ENCODE measurements around the gene CAMTA1.
"Not testable (repeated sequence)": the region's sequence is repeated elsewhere in the genome, so short reads cannot be mapped to it uniquely, and the experiment has no call there.

CAMTA1 gene

DNA sequence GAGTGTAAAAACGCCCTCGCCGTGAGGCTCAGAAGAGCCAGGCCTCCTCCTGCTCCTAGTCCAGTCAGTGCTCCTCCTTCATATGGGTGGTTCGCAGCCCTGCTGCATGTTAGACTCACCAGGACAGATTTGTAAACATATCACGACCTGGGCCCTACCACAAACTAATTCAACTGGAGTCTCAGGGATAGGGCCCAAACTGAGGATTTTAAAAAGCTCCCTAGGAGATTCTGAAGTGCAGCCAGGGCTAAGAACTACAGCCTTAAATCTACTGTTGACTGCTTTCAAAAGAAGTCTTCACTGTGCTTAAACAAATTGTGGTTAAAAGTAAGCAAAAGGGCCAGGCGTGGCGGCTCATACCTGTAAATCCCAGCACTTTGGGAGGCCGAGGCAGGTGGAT lies 57.0 kb downstream of the CAMTA1 start:
- no peak overlapping the region for H3K27ac ChIP-seq
- no peak for DNase-seq (ENCODE audit: low read depth, low spot score)

DNA sequence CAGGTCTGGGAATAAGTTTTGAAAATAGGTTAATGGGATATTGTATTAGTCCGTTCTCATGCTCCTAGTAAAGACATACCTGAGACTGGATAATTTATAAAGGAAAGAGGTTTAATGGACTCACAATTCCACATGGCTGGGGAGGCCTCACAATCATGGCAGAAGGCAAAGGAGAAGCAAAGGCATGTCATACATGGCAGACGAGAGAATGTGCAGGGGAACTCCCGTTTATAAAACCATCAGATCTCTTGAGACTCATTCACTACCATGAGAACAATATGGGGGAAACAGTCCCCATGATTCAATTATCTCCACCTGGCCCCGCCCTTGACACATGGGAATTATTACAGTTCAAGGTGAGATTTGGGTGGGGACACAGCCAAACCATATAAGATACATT lies 60.5 kb downstream of the CAMTA1 start:
- not testable (repeated sequence) for DNase-seq (ENCODE audit: low read depth, low spot score); H3K27ac ChIP-seq

GRCh38 chr1:6848816-6849215 lies 63.6 kb downstream of the CAMTA1 start:
- H3K27ac ChIP-seq, result no peak overlapping the region
- no peak for DNase-seq (ENCODE audit: low read depth, low spot score)

- DNase-seq (ENCODE audit: low read depth, low spot score), result no peak
- no peak overlapping the region for H3K27ac ChIP-seq
These were observed 65.3 kb downstream of the CAMTA1 start for GRCh38 chr1:6850537-6850936.

GRCh38 chr1:6852136-6852890 lies 67.1 kb downstream of the CAMTA1 start:
- DNase-seq (ENCODE audit: low read depth, low spot score), result no peak
- H3K27ac ChIP-seq, result no peak overlapping the region

DNA sequence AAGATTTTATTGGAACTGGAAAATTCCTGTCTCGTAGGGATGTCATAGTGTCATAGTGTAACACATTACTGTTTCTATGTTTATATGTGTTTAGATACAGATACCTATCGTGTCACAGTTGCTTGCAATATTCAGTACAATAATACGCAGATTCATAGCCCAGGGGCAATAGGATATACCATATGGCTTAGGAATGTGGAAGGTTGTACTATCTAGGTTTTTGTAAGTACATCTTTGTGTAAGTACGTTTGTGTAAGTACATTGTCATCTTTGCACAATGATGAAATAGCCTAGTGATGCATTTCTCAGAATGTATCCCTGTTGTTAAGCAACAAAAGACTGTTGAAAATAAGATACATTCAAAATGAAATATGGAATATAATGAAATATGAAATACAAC lies 68.9 kb downstream of the CAMTA1 start:
- no peak overlapping the region for H3K27ac ChIP-seq
- no peak for DNase-seq (ENCODE audit: low read depth, low spot score)

- DNase-seq (ENCODE audit: low read depth, low spot score), result no peak
- H3K27ac ChIP-seq, result no peak overlapping the region
These were observed 72.6 kb downstream of the CAMTA1 start for GRCh38 chr1:6857831-6858230.

- no peak for DNase-seq (ENCODE audit: low read depth, low spot score)
- H3K27ac ChIP-seq, result no peak overlapping the region
These were observed 73.3 kb downstream of the CAMTA1 start for GRCh38 chr1:6858596-6858995.

DNA sequence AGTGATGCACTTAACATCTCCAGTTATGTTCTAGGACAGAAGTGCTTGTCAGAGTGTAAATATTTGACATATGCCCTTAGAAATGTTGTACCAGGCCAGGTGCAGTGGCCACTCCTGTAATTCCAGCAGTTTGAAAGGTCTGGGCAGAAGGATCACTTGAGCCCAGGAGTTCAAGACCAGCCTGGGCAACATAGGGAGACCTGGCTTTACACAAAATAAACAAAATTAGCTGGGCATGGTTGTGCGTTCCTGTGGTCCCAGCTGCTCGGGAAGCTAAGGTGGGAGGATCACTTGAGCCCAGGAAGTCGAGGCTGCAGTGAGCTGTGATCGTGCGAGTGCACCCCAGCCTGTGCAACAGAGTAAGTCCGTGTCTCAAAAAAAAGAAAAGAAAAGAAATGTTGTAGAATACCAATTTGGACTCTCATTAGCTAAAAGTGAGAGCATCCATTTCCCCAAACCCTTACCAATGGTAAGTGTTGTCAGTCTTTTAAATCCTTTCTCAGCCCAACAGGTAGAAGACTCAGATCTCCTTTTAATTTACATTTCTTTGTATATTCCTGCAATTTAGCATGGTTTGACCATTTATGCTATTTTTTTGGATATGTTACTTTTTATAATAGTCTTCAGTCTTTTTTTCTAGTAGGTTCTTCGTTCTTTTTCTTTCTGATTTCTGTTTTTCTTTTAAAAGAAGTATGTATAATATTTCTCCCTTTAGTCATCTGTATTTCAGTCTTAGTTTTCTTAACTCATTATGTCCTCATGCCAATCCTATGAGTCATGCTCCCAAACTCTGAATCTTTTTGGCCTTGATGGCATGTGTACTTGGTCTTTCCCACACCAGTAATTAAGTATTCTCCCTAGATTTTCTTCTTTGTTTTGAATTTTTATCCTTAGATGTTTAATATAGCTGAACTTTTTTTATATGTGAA lies 74.4 kb downstream of the CAMTA1 start:
- peak overlapping the region; percentile 47 for H3K27ac ChIP-seq
- peak; percentile 29 for DNase-seq (ENCODE audit: low read depth, low spot score)

- no peak for DNase-seq (ENCODE audit: low read depth, low spot score)
- peak overlapping the region; percentile 47 for H3K27ac ChIP-seq
These were observed 75.1 kb downstream of the CAMTA1 start for GRCh38 chr1:6860401-6860800.

- no peak for DNase-seq (ENCODE audit: low read depth, low spot score)
- H3K27ac ChIP-seq, result no peak overlapping the region
These were observed 75.9 kb downstream of the CAMTA1 start for GRCh38 chr1:6861075-6861724.

- no peak for DNase-seq (ENCODE audit: low read depth, low spot score)
These were observed 77.7 kb downstream of the CAMTA1 start for GRCh38 chr1:6862906-6863305.

DNA sequence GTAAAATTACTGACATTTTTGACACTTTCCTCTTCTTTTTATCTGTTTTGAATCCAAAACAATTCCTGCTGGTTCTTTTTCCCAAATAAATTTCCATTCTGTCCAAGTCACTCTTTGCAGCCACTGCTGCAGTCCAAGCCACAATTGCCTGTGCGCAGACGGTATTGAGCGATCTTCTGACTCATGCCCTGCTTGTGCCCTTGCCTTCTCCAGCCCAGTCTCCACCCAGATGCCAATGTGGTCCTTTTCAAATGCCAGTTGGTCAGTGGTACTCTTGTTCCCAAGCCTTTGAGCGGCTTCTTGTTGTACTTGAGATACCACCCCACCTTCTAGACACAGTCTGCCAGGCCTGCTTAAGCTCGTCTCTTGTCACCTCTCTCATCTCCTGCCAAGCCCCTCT lies 78.9 kb downstream of the CAMTA1 start:
- no peak for DNase-seq (ENCODE audit: low read depth, low spot score)
- no peak overlapping the region for H3K27ac ChIP-seq

More at GRCh38 chr1:6862906-6863305, 77.7 kb downstream of the CAMTA1 start:
- no peak overlapping the region for H3K27ac ChIP-seq

DNA sequence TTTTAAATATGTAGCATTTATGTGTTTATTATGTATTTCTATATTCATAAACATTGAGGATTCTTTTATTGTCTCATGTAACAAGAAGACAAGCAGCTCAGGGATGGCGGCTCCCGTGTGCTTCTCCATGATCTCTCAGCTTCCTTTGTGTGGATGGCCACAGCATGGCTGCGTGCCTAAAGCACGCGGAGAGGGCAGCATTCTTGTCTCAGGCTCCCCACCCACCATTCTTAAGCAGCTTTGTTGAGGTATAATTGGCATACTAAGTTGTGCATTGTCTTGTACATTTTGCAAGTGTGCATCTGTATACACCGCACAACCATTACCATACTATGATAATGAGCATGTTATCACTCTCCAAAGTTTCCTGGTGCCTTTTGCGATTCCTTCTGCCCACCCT lies 81.6 kb downstream of the CAMTA1 start:
- H3K27ac ChIP-seq, result no peak overlapping the region
- DNase-seq (ENCODE audit: low read depth, low spot score), result no peak

DNA sequence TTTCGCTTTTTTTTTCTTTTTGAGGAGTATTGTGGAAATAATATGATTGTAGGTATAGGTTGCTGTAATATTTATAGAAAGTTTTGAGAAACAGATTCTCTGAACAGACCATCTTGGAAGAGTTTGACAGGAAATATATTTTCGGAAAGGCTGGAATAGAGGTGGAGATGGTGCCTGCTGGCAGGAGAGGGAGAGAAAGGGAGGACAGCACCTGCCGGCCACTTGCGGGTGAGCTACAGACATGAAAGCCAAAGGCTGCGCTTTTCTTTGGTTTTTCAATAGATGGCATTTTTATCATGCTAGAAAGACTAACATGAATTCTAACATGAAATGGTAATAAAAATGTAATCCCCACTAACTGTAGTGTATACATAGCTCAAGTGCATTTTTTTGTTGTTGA lies 82.1 kb downstream of the CAMTA1 start:
- DNase-seq (ENCODE audit: low read depth, low spot score), result no peak
- H3K27ac ChIP-seq, result no peak overlapping the region

GRCh38 chr1:6867729-6868659 lies 82.7 kb downstream of the CAMTA1 start:
- DNase-seq (ENCODE audit: low read depth, low spot score), result no peak
- no peak overlapping the region for H3K27ac ChIP-seq

- no peak overlapping the region for H3K27ac ChIP-seq
- DNase-seq (ENCODE audit: low read depth, low spot score), result no peak
These were observed 83.6 kb downstream of the CAMTA1 start for GRCh38 chr1:6868660-6869380.

DNA sequence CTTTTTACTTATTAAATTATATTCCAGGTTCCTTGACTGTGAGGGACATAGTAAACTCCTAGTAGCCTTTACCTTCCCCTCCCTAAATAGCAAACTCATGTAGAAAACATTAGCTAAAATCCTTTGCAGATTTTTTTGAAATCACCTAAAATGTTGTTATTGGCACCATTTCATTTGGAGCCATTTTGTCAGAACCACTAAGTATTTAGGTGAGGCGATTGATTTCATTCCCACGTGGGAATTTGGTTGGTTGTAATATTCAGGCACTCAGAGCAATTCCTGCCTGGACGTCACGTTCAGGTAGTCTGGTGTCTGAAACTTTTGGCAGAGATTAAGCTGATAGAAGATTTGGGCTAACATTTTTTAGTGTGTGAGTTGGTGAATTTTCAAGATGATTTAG lies 84.3 kb downstream of the CAMTA1 start:
- no peak overlapping the region for H3K27ac ChIP-seq

DNA sequence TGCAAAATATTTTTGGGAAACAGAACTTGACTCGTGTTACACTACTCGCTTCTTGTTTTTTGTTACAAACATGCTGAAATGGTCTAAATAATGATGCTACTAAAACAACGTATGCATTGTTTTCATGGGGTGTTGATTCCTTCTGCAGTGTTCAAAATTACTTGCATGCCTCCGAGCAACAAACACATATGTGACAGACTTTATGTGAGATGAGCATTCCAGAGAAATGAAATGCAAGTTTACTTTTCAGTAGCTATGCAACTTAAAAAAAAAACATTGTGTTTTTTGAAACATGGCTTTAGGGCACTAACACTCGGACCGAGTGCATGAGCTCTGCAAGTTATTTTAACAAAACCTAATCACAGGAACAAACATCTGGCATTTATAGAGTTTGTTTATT lies 84.8 kb downstream of the CAMTA1 start:
- DNase-seq (ENCODE audit: low read depth, low spot score), result no peak
- no peak overlapping the region for H3K27ac ChIP-seq

More for the DNA sequence above, 84.3 kb downstream of the CAMTA1 start:
- no peak for DNase-seq (ENCODE audit: low read depth, low spot score)
